SK-N-SH (cell line): ENCODE results near the gene TMEM198. TPM values are rescaled to one million over a fixed set of nuclear protein-coding genes. Genes with fewer than 3 reads are reported as not detected.

Experiments
- CTCF ChIA-PET: fragments of 300-600, 350-600 bp; formaldehyde crosslinking; extraction: SDS; loops from one replicate; lab custom pipeline; 2021; lab: Yijun Ruan, JAX
- POLR2A ChIA-PET: fragments of 350-600 bp; sonication (Branson Sonifier 250); formaldehyde crosslinking; extraction: SDS; loops from one replicate; lab custom pipeline; 2020; ENCODE audit warnings: antibody characterized with exemption, inconsistent platforms; lab: Yijun Ruan, JAX
- DNase-seq: peaks from one replicate; pipeline ENCODE4 v3.0.0; 2012
- H2AFZ ChIP-seq: fragments of 200-600 bp; sonication (generic); 2 replicates; pipeline ENCODE4 v1.8.1; 2016; ENCODE audit warnings: antibody characterized with exemption, mild to moderate bottlenecking, low read depth
- H3F3A ChIP-seq: fragments of 200-600 bp; sonication (generic); replicated peaks from 2 replicates; pipeline ENCODE3; 2016; ENCODE audit warnings: antibody characterized with exemption, mild to moderate bottlenecking; ENCODE audit not compliant: insufficient read depth
- H3K27ac ChIP-seq, 2 experiments: fragments of 200-500 bp in 1 of 2; fragments of 200-600 bp in 1 of 2; sonication (Bioruptor generic) in 1 of 2; sonication (generic), shearing (Covaris generic) in 1 of 2; 2 replicates each; pipeline versions ENCODE4 v1.5.1 to v1.6.1; 2014 to 2016; ENCODE audit warnings: low read depth in 2 of 2, inconsistent platforms in 1 of 2, low read length in 1 of 2, mild to moderate bottlenecking in 1 of 2, mixed read lengths in 1 of 2
- H3K27me3 ChIP-seq: fragments of 200-600 bp; sonication (generic), shearing (Covaris generic); 2 replicates; pipeline ENCODE4 v1.6.1; 2016; ENCODE audit warnings: mixed run types; ENCODE audit not compliant: insufficient read depth
- H3K36me3 ChIP-seq, 2 experiments: fragments of 200-500 bp in 1 of 2; fragments of 200-600 bp in 1 of 2; sonication (Bioruptor generic) in 1 of 2; sonication (generic) in 1 of 2; replicated peaks in 1 of 2; 2 replicates each; pipeline versions ENCODE3 to v1.5.1; 2014 to 2016; ENCODE audit warnings: low read length in 1 of 2, mild to moderate bottlenecking in 1 of 2; ENCODE audit not compliant: insufficient read depth in 2 of 2, control insufficient read depth in 1 of 2
- H3K4me1 ChIP-seq, 2 experiments: fragments of 200-500 bp in 1 of 2; fragments of 200-600 bp in 1 of 2; sonication (Bioruptor generic) in 1 of 2; sonication (generic), shearing (Covaris generic) in 1 of 2; 2 replicates each; pipeline versions ENCODE4 v1.5.1 to v1.6.1; 2014 to 2016; ENCODE audit warnings: low read depth in 1 of 2, low read length in 1 of 2, mixed run types in 1 of 2; ENCODE audit not compliant: insufficient read depth in 2 of 2, control insufficient read depth in 1 of 2
- H3K4me2 ChIP-seq: fragments of 200-600 bp; sonication (generic), shearing (Covaris generic); 2 replicates; pipeline ENCODE4 v1.6.1; 2017; ENCODE audit warnings: mixed run types
- H3K4me3 ChIP-seq, 2 experiments: fragments of 200-500 bp in 1 of 2; fragments of 200-600 bp in 1 of 2; sonication (Bioruptor generic) in 1 of 2; sonication (generic), shearing (Covaris generic) in 1 of 2; 2 replicates each; pipeline versions ENCODE4 v1.5.1 to v1.8.1; 2014 to 2016; ENCODE audit warnings: low read depth in 2 of 2, inconsistent platforms in 1 of 2, low read length in 1 of 2, mild to moderate bottlenecking in 1 of 2, mixed read lengths in 1 of 2, moderate library complexity in 1 of 2
- H3K79me2 ChIP-seq: fragments of 200-600 bp; sonication (generic); 2 replicates; pipeline ENCODE4 v1.8.1; 2017; ENCODE audit warnings: mild to moderate bottlenecking; ENCODE audit not compliant: insufficient read depth
- H3K9ac ChIP-seq: fragments of 200-600 bp; sonication (generic); 2 replicates; pipeline ENCODE4 v1.6.1; 2017; ENCODE audit warnings: mixed run types
- H3K9me2 ChIP-seq: fragments of 200-600 bp; sonication (generic); 2 replicates; pipeline ENCODE4 v1.6.1; 2017; ENCODE audit warnings: mixed run types
- H3K9me3 ChIP-seq: fragments of 200-600 bp; sonication (generic); 2 replicates; pipeline ENCODE4 v1.6.1; 2017; ENCODE audit warnings: mixed run types, mild to moderate bottlenecking, moderate library complexity
- H4K20me1 ChIP-seq: fragments of 200-600 bp; sonication (generic); 2 replicates; pipeline ENCODE4 v1.6.1; 2017; ENCODE audit warnings: mild to moderate bottlenecking, mixed run types; ENCODE audit not compliant: insufficient read depth
- CHD2 ChIP-seq: fragments of 150-350 bp; IDR thresholded peaks from 2 replicates; pipeline ENCODE4 v1.6.1; 2018; ENCODE audit warnings: low read length; ENCODE audit not compliant: partially characterized antibody
- FOSL2 ChIP-seq: IDR thresholded peaks from 2 replicates; pipeline ENCODE4 v1.4.0; 2012; ENCODE audit warnings: low read depth, mild to moderate bottlenecking, moderate library complexity, borderline replicate concordance
- FOXM1 ChIP-seq: IDR thresholded peaks from 2 replicates; pipeline ENCODE4 v1.4.0; 2012; ENCODE audit warnings: low read depth, mild to moderate bottlenecking
- GABPA ChIP-seq: IDR thresholded peaks from 2 replicates; pipeline ENCODE4 v1.4.0; 2012; ENCODE audit warnings: low read depth, mild to moderate bottlenecking
- GATA2 ChIP-seq: sonication (generic); formaldehyde crosslinking; IDR thresholded peaks from 2 replicates; pipeline ENCODE4 v1.5.0; 2020; ENCODE audit warnings: mild to moderate bottlenecking, missing genetic modification reagents
- MXI1 ChIP-seq: IDR thresholded peaks from 2 replicates; pipeline ENCODE4 v1.6.1; 2012; ENCODE audit warnings: mild to moderate bottlenecking, low read depth, low read length, improper control_type of control experiment
- POLR2AphosphoS5 ChIP-seq: IDR thresholded peaks from 2 replicates; pipeline ENCODE4 v1.6.1; 2012; ENCODE audit warnings: low read depth, low read length
- RAD21 ChIP-seq: IDR thresholded peaks from 2 replicates; pipeline ENCODE4 v1.6.1; 2012; ENCODE audit warnings: mild to moderate bottlenecking, low read length
- RCOR1 ChIP-seq: fragments of 150-350 bp; IDR thresholded peaks from 2 replicates; pipeline ENCODE4 v1.6.1; 2017; ENCODE audit warnings: antibody characterized with exemption, low read length
- TAF1 ChIP-seq: IDR thresholded peaks from 2 replicates; pipeline ENCODE4 v1.6.1; 2012; ENCODE audit warnings: low read depth, mild to moderate bottlenecking, low read length, moderate library complexity, borderline replicate concordance
- TCF12 ChIP-seq: IDR thresholded peaks from 2 replicates; pipeline ENCODE4 v1.4.0; 2012
- YY1 ChIP-seq: IDR thresholded peaks from 2 replicates; pipeline ENCODE4 v1.4.0; 2012; ENCODE audit warnings: low read depth, mild to moderate bottlenecking
- WGBS: methylation state at CpG from one replicate; pipeline ENCODE4 v1.1.6; 2017; ENCODE audit warnings: low lambda C conversion rate; 5-methylcytosine and 5-hydroxymethylcytosine counted together
- polyA plus RNA-seq, 3 experiments: library from polyadenylated mRNA; depleted of rRNA; stranded (reverse); fragments of >200 nt; gene quantifications; 2 replicates each; pipeline ENCODE4 v1.2.3, GENCODE V29; 2012
- TF ChIP-seq, protein P1 (sequence below): fragments of 200-600 bp; sonication (generic); IDR thresholded peaks from 2 replicates; pipeline ENCODE4 v1.6.1; 2017; ENCODE audit warnings: antibody characterized with exemption, mild to moderate bottlenecking, moderate library complexity
- TF ChIP-seq, protein P2 (sequence below): IDR thresholded peaks from 2 replicates; pipeline ENCODE4 v1.4.0; 2012; ENCODE audit warnings: low read depth, borderline replicate concordance
- TF ChIP-seq, protein P3 (sequence below): IDR thresholded peaks from 2 replicates; pipeline ENCODE4; 2012
- TF ChIP-seq, protein P4 (sequence below): IDR thresholded peaks from 2 replicates; pipeline ENCODE4 v1.4.0; 2012; ENCODE audit warnings: low read depth, borderline replicate concordance
- TF ChIP-seq, protein P5 (sequence below): fragments of 150-350 bp; IDR thresholded peaks from 2 replicates; pipeline ENCODE4 v1.6.1; 2017; ENCODE audit warnings: antibody characterized with exemption, low read length, low read depth, borderline replicate concordance
- TF ChIP-seq, protein P6 (sequence below): IDR thresholded peaks from 2 replicates; pipeline ENCODE4 v1.4.0; 2012; ENCODE audit warnings: low read depth

TMEM198 gene
- polyA plus RNA-seq, 1 of the 3 experiments (the other 2 are of a cell fraction), result 4.7 TPM

DNA sequence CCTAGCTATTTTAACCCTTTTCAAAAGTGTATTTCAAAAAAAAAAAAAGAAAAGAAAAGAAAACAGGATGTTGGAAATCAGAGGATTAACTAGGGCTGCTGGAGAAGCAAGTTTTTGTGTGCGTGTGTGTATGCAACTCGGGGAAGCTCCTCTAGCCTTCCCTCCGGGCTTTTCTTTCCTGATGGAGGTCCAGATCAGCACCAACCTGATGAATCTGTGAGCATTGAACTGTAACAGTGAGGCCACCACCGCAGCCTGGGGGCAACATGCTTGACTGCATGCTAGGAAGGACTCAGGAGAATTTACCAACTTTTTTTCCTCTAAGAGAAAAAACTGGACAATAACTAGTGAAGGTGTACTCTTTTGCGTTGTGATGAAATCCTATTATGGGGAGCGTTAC lies 25.2 kb downstream of the TMEM198 start:
- CTCF ChIA-PET, result interaction anchor here (2.8 to 5.5 kb wide), 2 partner anchors 9 to 12 kb away, joined by 9 to 48 read pairs; no protein-coding TSS in a partner anchor
- WGBS, result 97% methylated on average over 6 of the region's 6 CpGs
- no peak for TF ChIP-seq FOSL2
- TF ChIP-seq, protein P1, sequence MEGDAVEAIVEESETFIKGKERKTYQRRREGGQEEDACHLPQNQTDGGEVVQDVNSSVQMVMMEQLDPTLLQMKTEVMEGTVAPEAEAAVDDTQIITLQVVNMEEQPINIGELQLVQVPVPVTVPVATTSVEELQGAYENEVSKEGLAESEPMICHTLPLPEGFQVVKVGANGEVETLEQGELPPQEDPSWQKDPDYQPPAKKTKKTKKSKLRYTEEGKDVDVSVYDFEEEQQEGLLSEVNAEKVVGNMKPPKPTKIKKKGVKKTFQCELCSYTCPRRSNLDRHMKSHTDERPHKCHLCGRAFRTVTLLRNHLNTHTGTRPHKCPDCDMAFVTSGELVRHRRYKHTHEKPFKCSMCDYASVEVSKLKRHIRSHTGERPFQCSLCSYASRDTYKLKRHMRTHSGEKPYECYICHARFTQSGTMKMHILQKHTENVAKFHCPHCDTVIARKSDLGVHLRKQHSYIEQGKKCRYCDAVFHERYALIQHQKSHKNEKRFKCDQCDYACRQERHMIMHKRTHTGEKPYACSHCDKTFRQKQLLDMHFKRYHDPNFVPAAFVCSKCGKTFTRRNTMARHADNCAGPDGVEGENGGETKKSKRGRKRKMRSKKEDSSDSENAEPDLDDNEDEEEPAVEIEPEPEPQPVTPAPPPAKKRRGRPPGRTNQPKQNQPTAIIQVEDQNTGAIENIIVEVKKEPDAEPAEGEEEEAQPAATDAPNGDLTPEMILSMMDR, result no peak
- TF ChIP-seq FOXM1, result no peak
- TF ChIP-seq YY1, result no peak
- no peak for TF ChIP-seq CHD2
- TF ChIP-seq, protein P2, sequence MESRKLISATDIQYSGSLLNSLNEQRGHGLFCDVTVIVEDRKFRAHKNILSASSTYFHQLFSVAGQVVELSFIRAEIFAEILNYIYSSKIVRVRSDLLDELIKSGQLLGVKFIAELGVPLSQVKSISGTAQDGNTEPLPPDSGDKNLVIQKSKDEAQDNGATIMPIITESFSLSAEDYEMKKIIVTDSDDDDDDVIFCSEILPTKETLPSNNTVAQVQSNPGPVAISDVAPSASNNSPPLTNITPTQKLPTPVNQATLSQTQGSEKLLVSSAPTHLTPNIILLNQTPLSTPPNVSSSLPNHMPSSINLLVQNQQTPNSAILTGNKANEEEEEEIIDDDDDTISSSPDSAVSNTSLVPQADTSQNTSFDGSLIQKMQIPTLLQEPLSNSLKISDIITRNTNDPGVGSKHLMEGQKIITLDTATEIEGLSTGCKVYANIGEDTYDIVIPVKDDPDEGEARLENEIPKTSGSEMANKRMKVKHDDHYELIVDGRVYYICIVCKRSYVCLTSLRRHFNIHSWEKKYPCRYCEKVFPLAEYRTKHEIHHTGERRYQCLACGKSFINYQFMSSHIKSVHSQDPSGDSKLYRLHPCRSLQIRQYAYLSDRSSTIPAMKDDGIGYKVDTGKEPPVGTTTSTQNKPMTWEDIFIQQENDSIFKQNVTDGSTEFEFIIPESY, result no peak

DNA sequence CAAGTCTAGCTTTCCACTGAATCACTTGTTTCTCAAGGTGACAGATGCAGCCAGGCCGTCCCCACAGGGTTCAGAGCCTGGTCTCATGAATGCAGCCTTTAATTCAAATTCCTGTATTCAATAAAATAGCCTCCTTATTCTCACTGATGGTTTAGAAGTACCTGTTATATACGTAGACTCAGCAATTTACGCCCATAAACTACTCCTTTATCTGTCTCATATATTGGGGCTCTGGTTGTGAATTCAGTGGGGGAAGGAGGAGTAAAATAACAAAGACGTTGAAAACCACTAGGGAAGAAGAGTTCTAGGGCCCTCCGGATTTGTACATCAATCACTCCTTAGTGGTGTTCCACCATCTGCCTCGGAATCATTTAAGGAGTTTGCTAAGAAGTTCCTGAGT lies 25.8 kb downstream of the TMEM198 start:
- 85% methylated on average over 6 of the region's 6 CpGs for WGBS
- no peak for DNase-seq
- Histone ChIP-seq H3K9ac (no peak overlapping the region), H3K4me2 (peak overlapping the region; percentile 81), H4K20me1 (no peaks in the 10 kb centered on the region), H3K27me3 (no peaks in the 10 kb centered on the region), H3K79me2 (peaks cover 4% of the 10 kb centered on the region; the same call in 1 of the 2 replicates), H2AFZ (no peak overlapping the region), H3K9me2 (no peaks in the 10 kb centered on the region), H3K4me3 (peak overlapping the region; percentile 65 to 82), H3K9me3 (no peaks in the 10 kb centered on the region), H3F3A (peaks cover 6% of the 10 kb centered on the region), H3K36me3 (peaks cover 8 to 29% of the 10 kb centered on the region in 2 experiments), H3K4me1 (peaks cover 3 to 21% of the 10 kb centered on the region in 2 experiments; a peak in 1 of 4 replicates), H3K27ac (no peak overlapping the region)
- ChIA-PET POLR2A (interaction anchor here (3.8 kb wide), 1 partner anchor 27 kb away, joined by 56 read pairs; the partner anchor contains the start of gene STK11IP), CTCF (interaction anchor here (2.8 to 5.5 kb wide), 2 partner anchors 9 to 12 kb away, joined by 9 to 48 read pairs; no protein-coding TSS in a partner anchor)
- TF ChIP-seq, protein P3, sequence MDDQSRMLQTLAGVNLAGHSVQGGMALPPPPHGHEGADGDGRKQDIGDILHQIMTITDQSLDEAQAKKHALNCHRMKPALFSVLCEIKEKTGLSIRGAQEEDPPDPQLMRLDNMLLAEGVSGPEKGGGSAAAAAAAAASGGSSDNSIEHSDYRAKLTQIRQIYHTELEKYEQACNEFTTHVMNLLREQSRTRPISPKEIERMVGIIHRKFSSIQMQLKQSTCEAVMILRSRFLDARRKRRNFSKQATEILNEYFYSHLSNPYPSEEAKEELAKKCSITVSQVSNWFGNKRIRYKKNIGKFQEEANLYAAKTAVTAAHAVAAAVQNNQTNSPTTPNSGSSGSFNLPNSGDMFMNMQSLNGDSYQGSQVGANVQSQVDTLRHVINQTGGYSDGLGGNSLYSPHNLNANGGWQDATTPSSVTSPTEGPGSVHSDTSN, result no peak
- TF ChIP-seq MXI1 (no peak), POLR2AphosphoS5 (no peak), TCF12 (no peak), RCOR1 (no peak), GATA2 (CRISPR knock-in tag) (no peak), RAD21 (no peak), GABPA (no peak), TAF1 (no peak)
- TF ChIP-seq, protein P4, sequence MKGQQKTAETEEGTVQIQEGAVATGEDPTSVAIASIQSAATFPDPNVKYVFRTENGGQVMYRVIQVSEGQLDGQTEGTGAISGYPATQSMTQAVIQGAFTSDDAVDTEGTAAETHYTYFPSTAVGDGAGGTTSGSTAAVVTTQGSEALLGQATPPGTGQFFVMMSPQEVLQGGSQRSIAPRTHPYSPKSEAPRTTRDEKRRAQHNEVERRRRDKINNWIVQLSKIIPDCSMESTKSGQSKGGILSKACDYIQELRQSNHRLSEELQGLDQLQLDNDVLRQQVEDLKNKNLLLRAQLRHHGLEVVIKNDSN, result no peak
- TF ChIP-seq, protein P5, sequence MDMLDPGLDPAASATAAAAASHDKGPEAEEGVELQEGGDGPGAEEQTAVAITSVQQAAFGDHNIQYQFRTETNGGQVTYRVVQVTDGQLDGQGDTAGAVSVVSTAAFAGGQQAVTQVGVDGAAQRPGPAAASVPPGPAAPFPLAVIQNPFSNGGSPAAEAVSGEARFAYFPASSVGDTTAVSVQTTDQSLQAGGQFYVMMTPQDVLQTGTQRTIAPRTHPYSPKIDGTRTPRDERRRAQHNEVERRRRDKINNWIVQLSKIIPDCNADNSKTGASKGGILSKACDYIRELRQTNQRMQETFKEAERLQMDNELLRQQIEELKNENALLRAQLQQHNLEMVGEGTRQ, result no peak
- TF ChIP-seq, protein P6, sequence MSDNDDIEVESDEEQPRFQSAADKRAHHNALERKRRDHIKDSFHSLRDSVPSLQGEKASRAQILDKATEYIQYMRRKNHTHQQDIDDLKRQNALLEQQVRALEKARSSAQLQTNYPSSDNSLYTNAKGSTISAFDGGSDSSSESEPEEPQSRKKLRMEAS, result no peak
- TF ChIP-seq, protein P1, result no peak

More for the DNA sequence above, 25.2 kb downstream of the TMEM198 start:
- Histone ChIP-seq H3K4me3 (no peak overlapping the region), H3F3A (peaks cover 6% of the 10 kb centered on the region), H3K9me2 (no peaks in the 10 kb centered on the region), H3K79me2 (peaks cover 4% of the 10 kb centered on the region; the same call in 1 of the 2 replicates), H3K9ac (no peak overlapping the region), H2AFZ (no peak overlapping the region), H3K4me2 (no peak overlapping the region), H3K9me3 (no peaks in the 10 kb centered on the region), H4K20me1 (no peaks in the 10 kb centered on the region), H3K4me1 (peaks cover 3 to 21% of the 10 kb centered on the region in 2 experiments; a peak in 1 of 4 replicates), H3K27me3 (no peaks in the 10 kb centered on the region), H3K27ac (no peak overlapping the region), H3K36me3 (peaks cover 8 to 29% of the 10 kb centered on the region in 2 experiments)
- DNase-seq, result no peak
- POLR2A ChIA-PET, result interaction anchor here (2.6 kb wide), 1 partner anchor 28 kb away, joined by 12 read pairs; the partner anchor contains the start of gene STK11IP
